HL-60 (cell line): ENCODE data around the gene GAREM1.

Source experiments
- DNase-seq, 2 experiments: peaks; one replicate each; pipeline ENCODE4 v3.0.0-alpha.2; 2010 to 2020; ENCODE audit warnings: low read depth in 1 of 2, low spot score in 1 of 2
- H3K27ac ChIP-seq: fragments of 250-450 bp; sonication (Bioruptor Pico); replicated peaks from 2 replicates; pipeline ENCODE4 v1.5.1; 2020; ENCODE audit warnings: mild to moderate bottlenecking, moderate library complexity
- H3K27me3 ChIP-seq: fragments of 250-450 bp; sonication (Bioruptor Pico); 2 replicates; pipeline ENCODE4 v1.5.1; 2021; ENCODE audit warnings: mild to moderate bottlenecking, moderate library complexity; ENCODE audit not compliant: insufficient read depth, poor library complexity, severe bottlenecking
- H3K4me3 ChIP-seq: replicated peaks from 2 replicates; pipeline ENCODE4 v1.5.1; 2011; ENCODE audit warnings: mild to moderate bottlenecking, control low read depth, low read length; ENCODE audit not compliant: insufficient read depth
- GABPA ChIP-seq: IDR thresholded peaks from 2 replicates; pipeline ENCODE4 v1.6.1; 2012; ENCODE audit warnings: low read depth
- POLR2AphosphoS5 ChIP-seq: IDR thresholded peaks from 2 replicates; pipeline ENCODE4 v1.6.1; 2012; ENCODE audit warnings: low read depth
- REST ChIP-seq: IDR thresholded peaks from 2 replicates; pipeline ENCODE4 v1.6.1; 2012; ENCODE audit warnings: low read depth; ENCODE audit not compliant: insufficient replicate concordance
- SPI1 ChIP-seq: IDR thresholded peaks from 2 replicates; pipeline ENCODE4 v1.6.1; 2012; ENCODE audit warnings: low read depth, mild to moderate bottlenecking, borderline replicate concordance
- TF ChIP-seq, protein P1 (sequence below): IDR thresholded peaks from one replicate; pipeline ENCODE4 v1.5.1; 2011; ENCODE audit warnings: low read length, control low read depth, inconsistent platforms; ENCODE audit not compliant: insufficient read depth

GAREM1 gene

GRCh38 chr18:32278177-32278799, 192.4 kb downstream of the GAREM1 start:
- TF ChIP-seq, protein P1, sequence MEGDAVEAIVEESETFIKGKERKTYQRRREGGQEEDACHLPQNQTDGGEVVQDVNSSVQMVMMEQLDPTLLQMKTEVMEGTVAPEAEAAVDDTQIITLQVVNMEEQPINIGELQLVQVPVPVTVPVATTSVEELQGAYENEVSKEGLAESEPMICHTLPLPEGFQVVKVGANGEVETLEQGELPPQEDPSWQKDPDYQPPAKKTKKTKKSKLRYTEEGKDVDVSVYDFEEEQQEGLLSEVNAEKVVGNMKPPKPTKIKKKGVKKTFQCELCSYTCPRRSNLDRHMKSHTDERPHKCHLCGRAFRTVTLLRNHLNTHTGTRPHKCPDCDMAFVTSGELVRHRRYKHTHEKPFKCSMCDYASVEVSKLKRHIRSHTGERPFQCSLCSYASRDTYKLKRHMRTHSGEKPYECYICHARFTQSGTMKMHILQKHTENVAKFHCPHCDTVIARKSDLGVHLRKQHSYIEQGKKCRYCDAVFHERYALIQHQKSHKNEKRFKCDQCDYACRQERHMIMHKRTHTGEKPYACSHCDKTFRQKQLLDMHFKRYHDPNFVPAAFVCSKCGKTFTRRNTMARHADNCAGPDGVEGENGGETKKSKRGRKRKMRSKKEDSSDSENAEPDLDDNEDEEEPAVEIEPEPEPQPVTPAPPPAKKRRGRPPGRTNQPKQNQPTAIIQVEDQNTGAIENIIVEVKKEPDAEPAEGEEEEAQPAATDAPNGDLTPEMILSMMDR: no peak
- TF ChIP-seq POLR2AphosphoS5 (no peak), REST (no peak), GABPA (no peak), SPI1 (no peak)
- no peak for DNase-seq
- H3K4me3 ChIP-seq: no peak overlapping the region
- H3K27ac ChIP-seq: no peak overlapping the region
- peaks cover 11% of the 10 kb centered on the region for H3K27me3 ChIP-seq

DNA sequence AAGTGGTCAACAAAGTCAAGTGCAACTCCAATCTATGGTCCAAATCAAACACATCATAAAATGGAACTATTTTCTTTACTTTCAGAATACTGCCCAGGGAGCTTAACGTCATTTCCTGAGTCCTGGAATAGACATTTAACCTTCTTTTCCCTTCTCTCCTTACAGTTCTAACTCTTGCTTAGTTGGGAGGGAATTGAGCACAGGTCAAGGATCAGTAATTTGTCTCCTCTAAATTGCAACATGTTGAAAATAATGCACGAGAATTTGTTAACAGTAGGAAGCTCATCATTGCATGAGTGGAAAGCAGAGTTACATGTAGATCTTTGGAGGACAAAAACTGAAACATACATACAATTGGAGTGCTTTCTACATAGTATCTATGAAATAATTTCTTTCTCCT, 193.1 kb downstream of the GAREM1 start:
- no peak overlapping the region for H3K27ac ChIP-seq
- no peak for DNase-seq
- H3K4me3 ChIP-seq: no peak overlapping the region
- TF ChIP-seq POLR2AphosphoS5: no peak
- TF ChIP-seq, protein P1: no peak
- TF ChIP-seq SPI1: no peak
- TF ChIP-seq REST: no peak
- no peak for TF ChIP-seq GABPA
- peaks cover 14% of the 10 kb centered on the region for H3K27me3 ChIP-seq

DNA sequence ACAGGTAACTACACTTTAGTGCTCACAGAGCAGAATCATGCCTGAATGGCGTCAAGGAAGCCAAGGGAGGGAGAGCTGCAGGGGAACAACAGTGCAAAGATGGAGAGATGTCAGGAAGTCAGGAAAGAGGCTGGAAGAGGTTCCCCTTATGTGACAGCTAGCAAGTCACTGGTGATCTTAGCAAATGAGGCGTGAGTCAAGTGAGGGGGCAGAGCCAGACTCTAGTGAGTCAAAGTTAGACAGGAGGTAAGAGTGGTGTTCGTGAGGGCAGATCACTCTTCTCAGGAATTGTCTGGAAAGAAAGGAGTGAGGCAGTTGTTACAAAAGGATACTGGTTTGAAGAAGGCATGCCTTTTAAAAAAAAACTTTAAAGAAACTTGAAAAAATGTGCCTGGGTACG, 193.8 kb downstream of the GAREM1 start:
- TF ChIP-seq REST (no peak), POLR2AphosphoS5 (no peak)
- H3K27ac ChIP-seq: no peak overlapping the region
- no peak overlapping the region for H3K4me3 ChIP-seq
- DNase-seq: no peak
- H3K27me3 ChIP-seq: peaks cover 14% of the 10 kb centered on the region
